GM18909 (cell line): Measurements from ENCODE around the gene GJE1.
"Not testable (repeated sequence)": the region's sequence is repeated elsewhere in the genome, so short reads cannot be mapped to it uniquely, and the experiment has no call there.

Experiments used
- ATAC-seq: cut with Tn5 transposase; IDR thresholded peaks from one replicate; pipeline ENCODE4 v1.9.1; 2021; ENCODE audit warnings: mild to moderate bottlenecking; ENCODE audit not compliant: unreplicated experiment, poor library complexity

Gene GJE1, protein sequence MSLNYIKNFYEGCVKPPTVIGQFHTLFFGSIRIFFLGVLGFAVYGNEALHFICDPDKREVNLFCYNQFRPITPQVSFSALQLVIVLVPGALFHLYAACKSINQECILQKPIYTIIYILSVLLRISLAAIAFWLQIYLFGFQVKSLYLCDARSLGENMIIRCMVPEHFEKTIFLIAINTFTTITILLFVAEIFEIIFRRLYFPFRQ

DNA sequence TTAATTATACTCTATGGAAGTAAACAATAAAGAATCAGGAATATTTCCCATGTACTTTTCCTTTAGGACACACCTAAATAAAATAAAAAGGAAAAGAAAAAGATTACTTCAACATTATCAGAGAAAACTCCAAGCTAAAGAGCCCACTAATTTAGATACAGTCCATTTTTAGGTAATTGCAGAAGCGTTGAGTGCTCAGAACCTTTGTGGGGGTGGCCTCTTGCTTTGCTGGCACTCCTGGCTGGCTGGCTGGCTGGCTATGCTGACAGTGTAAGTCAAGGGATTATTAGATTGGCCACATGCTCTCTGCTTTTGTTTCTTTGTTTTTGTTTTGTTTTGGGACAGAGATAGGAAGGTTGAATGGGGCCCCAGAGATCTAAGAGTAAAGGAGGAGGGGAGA lies at the start of gene GJE1:
TSS of gene GJE1 (plus strand) at position 301 of the 400 bp plus-strand sequence. CDS start 234 bp downstream, outside the sequence.
- no peak for ATAC-seq

DNA sequence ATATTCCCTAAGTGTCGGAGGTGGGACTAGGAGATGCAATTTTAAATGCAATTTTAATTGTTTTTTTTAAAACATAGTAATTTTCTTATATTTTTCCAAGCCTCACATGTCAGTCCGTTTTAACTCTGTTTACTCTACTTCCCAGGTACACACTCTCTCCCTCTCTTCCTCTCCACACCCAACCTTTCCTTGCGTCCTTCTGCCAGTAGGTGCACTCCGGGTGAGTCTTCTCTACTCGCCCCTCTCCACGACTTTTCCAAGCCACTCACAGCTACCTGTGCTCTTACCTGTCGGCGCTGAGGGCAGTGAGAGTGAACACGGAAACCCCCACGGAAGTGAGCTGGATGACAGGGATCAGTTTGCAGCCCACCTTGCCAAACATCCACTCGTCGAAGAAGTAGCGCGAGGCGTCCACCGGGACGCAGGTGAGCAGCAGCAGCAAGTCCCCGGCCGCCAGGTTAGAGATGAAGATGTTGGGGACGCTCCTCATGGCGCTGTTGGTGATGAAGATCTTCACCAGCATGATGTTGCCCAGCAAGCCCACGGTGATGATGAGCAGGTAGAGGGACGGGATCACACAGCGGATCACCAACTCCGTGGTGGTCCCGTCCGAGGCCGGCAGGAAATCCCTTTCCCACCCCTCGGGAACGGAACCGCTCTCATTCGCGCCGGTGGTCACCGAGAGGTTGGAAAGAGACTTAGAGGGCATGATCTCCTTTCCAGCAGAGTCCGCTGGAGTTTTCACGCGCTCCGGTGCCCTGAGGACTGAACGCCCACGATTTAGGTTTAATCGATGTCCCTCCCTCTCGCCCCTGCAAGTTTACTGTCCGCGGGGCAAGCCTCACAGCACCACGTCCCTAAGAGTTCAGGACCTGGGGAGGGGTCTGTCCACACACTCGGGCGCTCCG lies 44.5 kb upstream of the GJE1 start:
- ATAC-seq: no peak

DNA sequence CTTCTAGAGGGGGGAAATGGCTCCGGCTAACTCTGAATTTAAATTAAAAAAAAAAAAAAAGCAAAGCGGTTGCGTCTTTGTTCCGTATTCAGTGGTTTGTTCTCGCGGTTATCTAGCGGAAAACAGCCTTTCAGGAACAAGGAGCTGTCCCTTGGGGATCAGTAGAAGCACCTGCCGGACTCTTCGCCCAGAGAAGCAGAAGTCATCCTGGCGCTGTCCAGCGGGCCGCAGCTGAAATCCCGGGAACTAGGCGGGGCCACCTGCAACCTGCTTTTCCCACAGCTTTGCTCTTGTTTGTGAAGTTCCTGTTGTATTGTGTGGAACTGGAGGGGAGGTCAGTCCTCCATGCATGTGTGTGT lies 43.9 kb upstream of the GJE1 start:
- ATAC-seq: no peak

DNA sequence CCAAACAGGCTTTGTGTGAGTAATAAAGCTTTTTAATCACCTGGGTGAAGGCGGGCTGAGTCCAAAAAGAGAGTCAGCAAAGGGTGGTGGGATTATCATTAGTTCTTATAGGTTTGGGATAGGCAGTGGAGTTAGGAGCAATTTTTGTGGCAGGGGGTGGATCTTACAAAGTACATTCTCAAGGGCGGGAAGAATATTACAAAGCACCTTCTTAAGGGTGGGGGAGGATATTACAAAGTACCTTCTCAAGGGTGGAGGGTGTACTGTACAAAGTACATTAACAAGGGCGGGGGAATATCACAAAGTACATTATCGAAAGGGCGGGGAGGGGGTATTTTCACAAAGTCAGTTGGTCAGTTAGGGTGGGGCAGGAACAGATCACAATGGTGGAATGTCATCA lies 27.9 kb upstream of the GJE1 start:
- not testable (repeated sequence) for ATAC-seq

DNA sequence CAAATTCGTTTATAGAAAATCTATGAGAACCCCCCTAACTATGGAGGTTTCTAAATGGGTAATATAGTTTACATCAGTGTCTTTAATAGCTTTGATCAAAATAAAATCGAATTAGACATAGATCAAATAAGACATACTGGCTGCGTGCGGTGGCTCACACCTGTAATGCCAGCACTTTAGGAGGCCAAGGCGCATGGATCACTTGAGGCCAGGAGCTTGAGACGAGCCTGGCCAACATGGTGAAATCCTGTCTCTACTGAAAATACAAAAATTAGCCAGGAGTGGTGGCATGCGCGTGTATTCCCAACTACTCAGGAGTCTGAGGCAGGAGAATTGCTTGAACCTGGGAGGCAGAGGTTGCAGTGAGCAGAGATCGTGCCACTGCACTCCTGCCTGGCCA lies 21.9 kb upstream of the GJE1 start:
- not testable (repeated sequence) for ATAC-seq

DNA sequence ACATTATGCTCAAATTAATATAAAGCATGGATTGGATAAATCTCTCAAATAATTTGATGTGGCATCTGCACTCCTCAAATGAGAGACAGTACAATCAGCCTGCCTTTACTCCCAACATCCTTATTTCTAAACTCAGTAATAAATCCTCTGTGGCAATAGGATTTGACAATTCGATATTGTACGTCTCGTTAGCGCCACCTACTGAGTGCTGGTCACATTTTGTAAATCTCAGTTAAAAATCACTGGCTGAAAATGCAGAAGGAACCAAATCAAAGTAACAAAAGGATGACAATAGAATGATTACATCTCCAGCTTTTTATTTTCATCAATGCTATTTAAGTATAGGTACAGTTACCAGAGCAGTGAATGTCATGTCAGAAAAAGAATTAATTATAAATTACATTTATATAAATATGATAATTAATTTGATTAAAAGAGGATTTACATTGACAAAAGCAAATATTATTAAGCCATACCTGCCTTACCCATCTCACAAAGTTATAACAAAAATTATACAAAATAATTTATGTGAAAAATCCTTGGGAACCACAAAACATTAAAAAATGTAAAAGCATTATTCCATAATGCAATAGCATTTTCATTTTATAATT lies 20.2 kb upstream of the GJE1 start:
- no peak for ATAC-seq

DNA sequence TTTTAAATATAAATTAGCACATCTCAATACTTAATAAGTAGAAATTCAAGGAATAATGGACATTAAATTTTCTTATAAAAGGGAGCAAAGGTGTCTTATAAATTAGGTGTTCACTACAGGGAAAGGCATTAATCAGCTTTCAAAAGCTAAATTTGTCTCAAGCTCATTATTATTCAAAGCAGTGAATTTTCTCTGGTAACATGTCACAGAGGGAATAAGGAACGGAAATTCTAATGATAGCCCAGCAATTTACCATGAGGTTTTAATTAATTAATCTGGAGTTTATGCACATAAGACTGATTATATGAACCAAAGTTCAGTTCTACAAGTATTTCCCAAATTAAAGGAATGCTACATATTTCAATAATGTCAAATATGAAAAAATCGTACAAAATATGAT lies 15.4 kb upstream of the GJE1 start:
- ATAC-seq: no peak

DNA sequence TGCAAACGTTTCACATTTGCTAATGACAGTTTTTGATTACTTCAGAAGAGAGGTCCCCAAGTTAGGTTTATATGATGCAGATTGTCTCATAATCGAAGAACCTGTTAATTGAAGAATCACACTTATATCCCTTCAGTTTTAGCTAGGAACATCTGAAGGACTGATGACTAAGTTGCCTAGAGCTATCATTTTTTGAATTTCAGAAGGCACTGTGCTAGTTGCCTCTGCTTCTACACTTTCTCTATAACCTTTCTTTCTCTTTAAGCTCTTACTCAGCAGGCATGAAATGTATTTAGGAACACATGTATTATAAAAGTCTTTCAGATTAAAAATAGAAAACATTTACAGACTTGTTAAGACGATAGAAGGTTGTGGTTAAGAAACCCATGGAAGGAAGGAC lies 14.4 kb upstream of the GJE1 start:
- no peak for ATAC-seq

DNA sequence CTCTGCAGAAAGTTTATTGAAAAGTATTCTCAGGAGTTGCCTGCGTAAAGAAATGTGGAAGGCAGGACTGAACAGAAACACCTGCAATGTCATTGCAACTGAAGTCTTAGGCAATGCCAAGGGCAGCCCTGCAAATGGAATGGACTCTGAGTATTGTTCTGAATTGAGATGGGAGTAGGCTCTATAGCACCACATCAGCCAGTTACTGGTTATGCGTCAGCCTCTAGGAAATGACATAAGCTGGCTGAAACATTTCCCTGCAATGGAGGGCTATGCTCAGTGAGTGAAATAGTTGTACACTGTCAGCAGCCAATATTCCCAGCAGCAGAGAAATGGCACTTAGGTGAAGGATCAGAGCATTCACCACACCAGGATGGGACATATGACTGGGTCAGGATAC lies 13.8 kb upstream of the GJE1 start:
- no peak for ATAC-seq

DNA sequence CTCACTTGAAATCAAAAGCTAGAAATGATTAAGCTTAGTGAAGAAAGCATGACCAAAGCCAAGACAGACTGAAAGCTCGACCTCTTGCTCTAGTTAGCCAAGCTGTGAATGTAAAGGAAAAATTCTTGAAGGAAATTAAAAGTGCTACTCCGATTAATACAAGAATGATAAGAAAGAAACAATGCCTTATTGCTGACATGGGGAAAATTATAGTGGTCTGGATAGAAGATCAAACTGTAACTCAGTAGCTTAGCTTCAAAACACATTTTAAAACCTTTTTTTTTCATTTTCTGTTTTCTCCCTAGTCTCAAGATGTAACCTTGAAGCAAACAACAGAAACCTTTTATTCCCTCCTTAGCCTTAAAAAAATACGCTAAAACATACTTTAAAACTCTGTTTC lies 11.4 kb upstream of the GJE1 start:
- ATAC-seq: no peak

DNA sequence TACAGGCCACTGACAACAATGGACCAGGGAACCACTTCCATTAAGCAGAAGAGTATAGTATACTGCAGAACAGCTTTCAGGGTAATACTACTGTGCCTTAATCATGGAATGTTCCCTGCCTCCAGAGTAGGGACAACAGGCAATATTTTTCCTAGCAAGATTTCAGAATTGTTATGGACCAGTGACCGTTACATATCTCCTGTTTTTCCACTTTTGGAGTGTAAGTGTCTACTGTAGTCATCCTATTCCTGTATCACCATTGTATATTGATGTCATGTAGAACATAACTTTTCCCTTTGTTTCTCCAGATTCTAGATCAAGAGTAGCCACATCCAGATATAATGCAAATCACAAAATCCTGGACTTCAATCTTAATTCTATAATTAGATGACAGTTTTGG lies 1.9 kb upstream of the GJE1 start:
- no peak for ATAC-seq

DNA sequence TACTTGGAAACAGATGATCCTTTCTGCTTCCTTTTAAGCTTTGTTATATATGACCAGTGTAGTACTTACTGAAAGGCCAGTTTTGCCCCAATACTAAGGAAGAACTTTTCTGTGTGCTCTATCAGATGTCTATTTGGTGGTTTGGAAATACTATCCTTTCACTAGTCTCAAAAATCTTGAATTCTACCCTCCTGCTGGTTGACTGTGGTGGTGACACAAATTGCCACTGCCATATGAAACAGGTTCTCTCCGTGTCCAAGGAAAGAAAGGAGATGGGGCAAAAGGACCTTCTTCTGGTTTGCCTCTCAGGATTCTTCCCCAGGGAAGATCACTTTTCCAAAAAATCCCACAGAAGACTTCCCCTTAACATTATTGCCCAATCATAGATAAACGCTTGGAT lies 6.2 kb downstream of the GJE1 start:
- ATAC-seq: no peak

DNA sequence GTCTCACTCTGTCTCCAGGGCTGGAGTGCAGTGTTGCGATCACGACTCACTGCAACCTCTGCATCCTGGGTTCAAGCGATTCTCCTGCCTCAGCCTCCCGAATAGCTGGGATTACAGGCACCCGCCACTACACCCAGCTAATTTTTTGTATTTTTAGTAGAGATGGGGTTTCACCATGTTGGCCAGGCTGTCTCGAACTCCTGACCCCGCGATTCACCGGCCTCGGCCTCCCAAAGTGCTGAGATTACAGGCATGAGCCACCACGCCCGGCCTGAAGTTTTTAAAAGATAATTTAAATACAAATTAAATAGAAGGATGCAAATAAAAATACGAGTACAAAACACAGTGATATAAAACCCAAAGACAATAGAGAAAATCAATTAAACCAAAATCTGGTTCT lies 8.8 kb downstream of the GJE1 start:
- ATAC-seq: not testable (repeated sequence)

DNA sequence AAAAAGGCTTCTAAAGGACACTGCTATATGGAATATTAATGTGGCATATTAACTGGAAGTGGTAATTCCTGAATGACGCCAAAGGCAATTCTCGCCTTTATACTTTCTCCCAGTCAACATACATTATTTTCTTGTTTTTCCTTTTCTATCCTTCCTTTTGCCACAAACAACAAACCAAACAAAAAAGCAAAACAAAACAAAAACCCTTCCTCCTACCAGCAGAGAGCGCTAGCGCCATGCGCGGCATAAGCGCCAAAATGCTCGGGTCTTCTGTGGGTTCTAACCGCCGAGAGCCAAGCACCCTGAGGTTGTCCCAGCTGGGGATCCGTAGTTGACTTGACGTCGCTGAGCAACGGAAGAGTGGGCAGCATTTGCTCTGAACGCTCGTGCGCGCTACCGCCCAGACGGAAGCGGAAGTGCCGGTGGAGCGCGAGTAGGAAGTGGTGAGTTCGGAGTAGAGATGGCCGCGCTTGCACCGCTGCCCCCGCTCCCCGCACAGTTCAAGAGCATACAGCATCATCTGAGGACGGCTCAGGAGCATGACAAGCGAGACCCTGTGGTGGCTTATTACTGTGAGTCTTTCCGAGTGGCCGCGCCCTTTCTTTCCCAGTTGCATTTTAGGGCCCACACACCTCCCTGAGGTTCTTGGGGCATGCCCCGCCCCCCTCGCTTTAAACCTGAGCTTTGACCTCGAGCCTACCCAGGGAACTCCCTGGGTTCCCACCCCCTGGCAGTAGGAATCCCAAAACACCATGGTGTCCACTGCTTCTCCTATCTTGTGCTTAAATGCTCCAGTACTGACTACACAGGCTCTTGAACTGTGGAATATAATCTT lies 14.3 kb downstream of the GJE1 start, which contains the start of the genes NMBR and VTA1:
TSS of gene NMBR (minus strand) at position 295 of the 835 bp plus-strand sequence. CDS start 58,464 bp downstream, outside the sequence.
TSS of gene VTA1 (plus strand) at position 436 of the 835 bp plus-strand sequence. CDS start at position 461, 25 bp downstream.
- peak; percentile 100 for ATAC-seq

DNA sequence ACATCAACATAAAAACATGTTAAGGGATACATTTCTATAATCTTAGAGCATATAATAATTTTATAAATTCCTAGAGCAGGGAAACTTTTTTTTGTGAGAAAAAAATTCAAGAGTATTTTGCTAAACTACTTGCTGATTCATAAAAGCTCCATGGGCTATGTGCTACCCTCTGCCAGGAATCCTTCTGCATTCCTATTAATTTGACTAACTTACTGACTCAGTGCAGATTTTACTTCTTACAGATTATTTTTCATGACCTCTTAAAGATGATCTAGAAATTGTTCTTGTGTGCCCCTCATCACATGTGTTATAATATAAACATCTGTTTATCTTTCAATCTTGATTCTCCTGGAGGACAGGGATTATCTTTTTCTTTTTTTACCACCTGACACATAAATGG lies 20.0 kb downstream of the GJE1 start:
- no peak for ATAC-seq

DNA sequence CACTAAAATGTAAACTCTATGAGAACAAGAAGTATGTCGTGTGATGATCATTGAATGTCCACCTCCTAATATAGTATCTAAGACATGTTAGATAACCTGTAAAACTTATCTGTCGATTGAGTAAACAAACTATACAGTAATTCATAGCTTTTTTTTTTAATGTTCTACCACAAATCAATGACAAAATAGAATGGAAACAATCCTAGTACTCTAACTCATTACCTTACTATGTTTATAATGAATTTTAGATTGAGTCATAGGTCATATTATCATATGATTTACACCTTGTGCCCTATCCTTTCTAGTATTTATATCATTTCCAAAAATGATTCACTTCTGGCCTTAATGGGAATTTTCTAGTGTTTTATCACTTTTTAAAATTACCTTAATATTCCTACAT lies 20.5 kb downstream of the GJE1 start:
- no peak for ATAC-seq

DNA sequence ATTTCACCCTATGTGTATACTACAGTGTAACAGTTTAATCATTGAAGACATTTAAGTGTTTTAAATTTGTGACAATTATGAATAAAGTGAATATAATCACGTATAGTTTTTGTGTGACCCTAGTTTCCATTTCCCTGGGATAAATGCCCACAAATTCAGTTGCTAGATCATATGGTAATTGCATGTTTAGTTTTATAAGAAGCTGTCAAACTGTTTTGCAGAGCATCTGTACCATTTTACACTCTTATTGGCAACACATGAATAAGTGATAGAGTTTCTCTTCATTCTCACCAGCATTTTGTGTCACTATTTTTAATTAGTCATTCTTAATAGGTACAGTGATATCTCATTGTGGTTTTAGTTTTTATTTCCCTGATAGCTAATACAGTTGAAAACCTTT lies 21.6 kb downstream of the GJE1 start:
- no peak for ATAC-seq

DNA sequence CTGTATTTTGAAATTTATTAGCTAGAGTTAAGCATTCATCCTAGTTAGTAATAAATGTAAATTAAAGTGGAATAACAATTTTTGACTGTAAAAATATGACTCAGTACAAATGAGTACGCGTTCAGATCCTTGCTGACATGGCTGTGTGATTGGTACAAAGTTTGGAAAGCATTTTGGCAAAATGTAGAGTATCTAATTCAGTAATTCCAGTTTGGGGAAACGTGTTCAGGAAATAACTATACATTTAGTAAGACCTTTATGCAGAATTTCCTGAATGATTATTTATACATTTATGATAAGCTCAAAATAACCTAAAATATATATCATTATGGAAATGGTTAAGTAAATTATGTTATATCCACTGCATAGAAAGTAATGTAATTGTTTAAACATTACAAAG lies 22.4 kb downstream of the GJE1 start:
- ATAC-seq: no peak

DNA sequence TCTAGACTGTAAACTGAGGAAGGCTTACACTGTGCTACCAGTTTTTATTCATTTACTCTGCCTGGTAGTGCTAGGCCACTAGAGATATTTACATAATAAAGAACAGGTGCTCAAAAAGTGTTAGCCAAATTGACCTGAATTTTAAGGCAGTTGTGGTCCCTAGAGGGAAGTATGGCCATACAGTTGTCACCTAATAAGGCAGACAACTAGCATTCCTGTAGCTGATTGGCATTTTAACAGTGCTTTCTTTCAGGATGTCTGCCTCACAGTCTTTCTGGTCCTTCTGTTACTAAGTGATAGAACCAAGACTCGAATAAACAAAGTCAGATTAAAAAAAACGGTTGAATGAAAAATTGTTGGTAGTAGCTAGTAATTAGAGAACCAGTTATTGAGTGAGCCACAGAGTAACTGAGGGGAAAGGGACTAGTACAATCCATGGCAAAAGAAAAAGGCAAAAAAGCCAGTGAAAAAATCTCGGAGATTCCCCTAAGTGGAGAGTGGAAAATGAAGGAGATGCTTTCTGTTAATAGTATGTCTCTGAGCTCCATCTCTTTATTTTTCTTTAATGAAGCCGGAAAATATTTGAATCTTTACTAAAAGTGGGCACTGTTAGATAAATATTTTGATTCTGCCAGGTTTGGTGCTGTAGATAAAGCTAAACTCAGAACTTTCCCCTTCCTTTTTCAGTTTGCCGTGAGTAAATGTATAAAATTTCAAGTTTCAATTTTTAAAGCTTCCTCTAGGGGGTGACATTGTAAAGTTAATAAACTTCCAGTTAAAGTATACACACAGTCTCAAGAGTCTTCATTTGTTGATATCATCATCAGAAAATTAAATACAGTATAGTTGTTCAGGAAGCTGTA lies 23.4 kb downstream of the GJE1 start:
- peak; percentile 68 for ATAC-seq

DNA sequence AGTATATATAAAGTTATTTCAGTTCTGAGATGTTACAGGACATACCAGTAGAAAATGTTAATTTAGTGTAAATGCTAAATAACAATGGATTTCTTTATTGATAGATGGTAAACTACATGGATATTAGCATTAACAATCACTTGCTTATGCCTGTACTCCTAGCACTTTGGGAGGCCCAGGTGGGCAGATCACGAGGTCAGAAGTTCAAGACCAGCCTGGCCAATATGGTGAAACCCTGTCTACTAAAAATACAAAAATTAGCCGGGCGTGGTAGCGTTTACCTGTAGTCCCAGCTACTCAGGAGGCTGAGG lies 24.0 kb downstream of the GJE1 start:
- ATAC-seq: not testable (repeated sequence)
